ENCODE measurements around the gene BNC2. TPM values are rescaled to one million over a fixed set of nuclear protein-coding genes. Genes with fewer than 3 reads are reported as not detected.

Gene BNC2
- total and polyA plus RNA-seq, 2 of the 13 experiments (the other 11 are each of a cell fraction or from before 2014, with no cell fraction given) = not detected

DNA sequence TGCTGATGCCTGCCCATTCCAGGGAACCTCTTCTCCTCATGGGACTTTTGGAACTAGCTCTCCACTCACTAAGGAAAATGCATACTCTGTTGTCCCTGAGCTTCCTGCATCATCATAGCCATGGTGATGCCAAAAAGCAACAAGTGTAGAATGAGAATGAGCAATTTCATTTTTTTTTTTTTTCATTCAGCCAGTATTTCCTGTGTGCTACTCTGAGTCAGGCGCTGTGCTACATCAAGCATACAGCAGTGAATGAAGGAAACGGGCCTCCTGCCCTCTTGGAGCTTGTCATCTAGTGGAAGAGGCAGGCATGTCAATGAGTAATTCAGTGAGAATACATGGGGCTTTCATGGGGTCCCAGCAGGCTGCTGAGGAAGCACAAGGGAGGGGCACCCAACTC is 483.1 kb downstream of the BNC2 start:
- FAIRE-seq = no peak
- H3K27me3 ChIP-seq (ENCODE audit: control insufficient read depth in 1 of 2, insufficient read depth in 2 of 2, low read length in 2 of 2) = no peaks in the 10 kb centered on the region
- H3K79me2 ChIP-seq (ENCODE audit: insufficient read depth, low read length) = no peaks in the 10 kb centered on the region
- POLR2A ChIA-PET = no interaction called here
- DNase-seq (ENCODE audit: low spot score) = no peak
- H4K20me1 ChIP-seq (ENCODE audit: insufficient read depth, low read length) = no peaks in the 10 kb centered on the region
- ATAC-seq = no peak
- peaks cover 3% of the 10 kb centered on the region; the same call in 1 of the 2 replicates for H3K9me3 ChIP-seq (ENCODE audit: low read length)
- H3K27ac ChIP-seq (ENCODE audit: extremely low read length, insufficient read depth, low read length) = no peak overlapping the region
- H3K4me3 ChIP-seq (replicated peaks in 1 of 3; ENCODE audit: insufficient read depth in 1 of 3, low read depth in 2 of 3, low read length in 3 of 3) = no peak overlapping the region
- WGBS (ENCODE audit: low lambda C conversion rate) = 2% methylated on average over 2 of the region's 2 CpGs
- intact Hi-C loops (cut with micrococcal nuclease; ENCODE audit: unreplicated experiment) = no loop called here
- no peak overlapping the region for H3K9ac ChIP-seq (ENCODE audit: insufficient read depth, low read depth, low read length)
- H3K4me1 ChIP-seq (ENCODE audit: insufficient read depth, low read length) = no peaks in the 10 kb centered on the region
- no peak for TF ChIP-seq ZFP82 (CRISPR knock-in tag; IDR thresholded peaks at IDR 0.05; ENCODE audit: borderline replicate concordance)
- TF ChIP-seq NCOA1 (CRISPR knock-in tag; IDR thresholded peaks at IDR 0.05) = no peak
- no peak for TF ChIP-seq ZNF333 (CRISPR knock-in tag; IDR thresholded peaks at IDR 0.05; ENCODE audit: borderline replicate concordance)
- no peak for TF ChIP-seq ZBTB26 (CRISPR knock-in tag; IDR thresholded peaks at IDR 0.05; ENCODE audit: borderline replicate concordance)
- TF ChIP-seq ZNF557 (CRISPR knock-in tag; IDR thresholded peaks at IDR 0.05) = no peak
- TF ChIP-seq PHB2 (IDR thresholded peaks at IDR 0.05; ENCODE audit: partially characterized antibody) = no peak
- CTCF ChIA-PET (ENCODE audit: low intra/inter-chr PET ratio, low total read pairs) = no interaction called here
- no TSS peak for BruUV-seq (replicated peaks)
- in situ Hi-C loops (cut with HindIII; ENCODE audit: extremely low pct_ligation_motif_present, low pct_unique_long_range_greater_than_20kb) = no loop called here
- no peak overlapping the region for H2AFZ ChIP-seq (ENCODE audit: low read length)
- H3K36me3 ChIP-seq (replicated peaks in 1 of 2; ENCODE audit: control insufficient read depth in 1 of 2, insufficient read depth in 2 of 2, low read length in 2 of 2) = no peaks in the 10 kb centered on the region
- H3K4me2 ChIP-seq (ENCODE audit: low read depth, low read length) = no peak overlapping the region

GRCh38 chr9:16386827-16387077 is 483.7 kb downstream of the BNC2 start:
- BruUV-seq (replicated peaks) = no TSS peak
- ChIA-PET CTCF (ENCODE audit: low intra/inter-chr PET ratio, low total read pairs) (no interaction called here), POLR2A (no interaction called here)
- no peak for FAIRE-seq
- Histone ChIP-seq H3K9ac (ENCODE audit: insufficient read depth, low read depth, low read length) (no peak overlapping the region), H3K4me3 (replicated peaks in 1 of 3; ENCODE audit: insufficient read depth in 1 of 3, low read depth in 2 of 3, low read length in 3 of 3) (no peak overlapping the region), H3K27ac (ENCODE audit: extremely low read length, insufficient read depth, low read length) (no peak overlapping the region), H3K36me3 (replicated peaks in 1 of 2; ENCODE audit: control insufficient read depth in 1 of 2, insufficient read depth in 2 of 2, low read length in 2 of 2) (no peaks in the 10 kb centered on the region), H3K27me3 (ENCODE audit: control insufficient read depth in 1 of 2, insufficient read depth in 2 of 2, low read length in 2 of 2) (no peaks in the 10 kb centered on the region), H3K4me1 (ENCODE audit: insufficient read depth, low read length) (no peaks in the 10 kb centered on the region), H3K79me2 (ENCODE audit: insufficient read depth, low read length) (no peaks in the 10 kb centered on the region), H4K20me1 (ENCODE audit: insufficient read depth, low read length) (no peaks in the 10 kb centered on the region), H3K4me2 (ENCODE audit: low read depth, low read length) (no peak overlapping the region), H2AFZ (ENCODE audit: low read length) (no peak overlapping the region), H3K9me3 (ENCODE audit: low read length) (peaks cover 3% of the 10 kb centered on the region; the same call in 1 of the 2 replicates)
- no peak for DNase-seq (ENCODE audit: low spot score)
- TF ChIP-seq ZNF552 (CRISPR knock-in tag; IDR thresholded peaks at IDR 0.05; ENCODE audit: borderline replicate concordance) = no peak
- no peak for TF ChIP-seq NFIC (IDR thresholded peaks at IDR 0.05; ENCODE audit: low read length)
- TF ChIP-seq ZNF562 (CRISPR knock-in tag; IDR thresholded peaks at IDR 0.05; ENCODE audit: borderline replicate concordance) = no peak
- TF ChIP-seq TBX3 (IDR thresholded peaks at IDR 0.05; ENCODE audit: borderline replicate concordance) = no peak
- TF ChIP-seq, protein P1, sequence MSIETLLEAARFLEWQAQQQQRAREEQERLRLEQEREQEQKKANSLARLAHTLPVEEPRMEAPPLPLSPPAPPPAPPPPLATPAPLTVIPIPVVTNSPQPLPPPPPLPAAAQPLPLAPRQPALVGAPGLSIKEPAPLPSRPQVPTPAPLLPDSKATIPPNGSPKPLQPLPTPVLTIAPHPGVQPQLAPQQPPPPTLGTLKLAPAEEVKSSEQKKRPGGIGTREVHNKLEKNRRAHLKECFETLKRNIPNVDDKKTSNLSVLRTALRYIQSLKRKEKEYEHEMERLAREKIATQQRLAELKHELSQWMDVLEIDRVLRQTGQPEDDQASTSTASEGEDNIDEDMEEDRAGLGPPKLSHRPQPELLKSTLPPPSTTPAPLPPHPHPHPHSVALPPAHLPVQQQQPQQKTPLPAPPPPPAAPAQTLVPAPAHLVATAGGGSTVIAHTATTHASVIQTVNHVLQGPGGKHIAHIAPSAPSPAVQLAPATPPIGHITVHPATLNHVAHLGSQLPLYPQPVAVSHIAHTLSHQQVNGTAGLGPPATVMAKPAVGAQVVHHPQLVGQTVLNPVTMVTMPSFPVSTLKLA (IDR thresholded peaks at IDR 0.05) = peak; percentile 57
- TF ChIP-seq EED (CRISPR knock-in tag; IDR thresholded peaks at IDR 0.05) = no peak
- intact Hi-C loops (cut with micrococcal nuclease; ENCODE audit: unreplicated experiment) = no loop called here
- ATAC-seq = no peak
- in situ Hi-C loops (cut with HindIII; ENCODE audit: extremely low pct_ligation_motif_present, low pct_unique_long_range_greater_than_20kb) = no loop called here
- 20% methylated on average over 2 of the region's 2 CpGs for WGBS (ENCODE audit: low lambda C conversion rate)
